ENCODE results near the gene SORCS3. TPM values are rescaled to one million over a fixed set of nuclear protein-coding genes. Genes with fewer than 3 reads are reported as not detected.

SORCS3 gene
- total and polyA plus RNA-seq, 2 of the 13 experiments (the other 11 are each of a cell fraction or from before 2014, with no cell fraction given) = 0.07 TPM; not detected in 1

DNA sequence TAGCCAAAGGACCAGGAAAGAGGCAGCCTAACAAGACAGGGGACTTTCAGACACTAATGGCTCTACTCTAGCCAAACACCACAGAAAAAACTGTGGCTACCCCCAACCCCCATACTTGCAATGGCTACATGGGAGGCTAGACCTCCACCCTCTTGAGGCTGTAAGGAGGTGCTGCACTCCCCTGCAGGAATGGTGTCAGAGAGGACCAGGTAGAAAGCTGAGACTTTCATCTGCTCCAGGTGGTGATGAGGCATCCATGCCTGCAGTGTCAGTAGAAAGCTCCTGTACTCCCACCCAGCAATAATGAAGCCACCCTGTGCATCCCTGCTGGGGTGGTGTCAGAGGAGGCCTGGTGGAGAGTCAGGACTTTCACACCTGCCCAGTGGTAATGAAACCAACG is 18.9 kb upstream of the SORCS3 start:
- no peak for ATAC-seq
- no TSS peak for BruUV-seq (replicated peaks)
- CTCF ChIA-PET (ENCODE audit: low intra/inter-chr PET ratio, low total read pairs) = interaction anchor here (1.2 to 2.0 kb wide), 2 partner anchors 41 to 577 kb away, joined by 3 to 6 read pairs; no protein-coding TSS in a partner anchor

More for the DNA sequence above, 18.9 kb upstream of the SORCS3 start:
- FAIRE-seq (no peak), DNase-seq (ENCODE audit: low spot score) (no peak)
- H3K27ac ChIP-seq (ENCODE audit: extremely low read length, insufficient read depth, low read length) = no peak overlapping the region
- TF ChIP-seq ZBTB20 (CRISPR knock-in tag; IDR thresholded peaks at IDR 0.05; ENCODE audit: borderline replicate concordance, low read depth) (no peak), NONO (IDR thresholded peaks at IDR 0.05) (no peak), NONO (CRISPR knock-in tag; conservative IDR thresholded peaks at IDR 0.05) (no peak), GLI4 (CRISPR knock-in tag; IDR thresholded peaks at IDR 0.05; ENCODE audit: borderline replicate concordance) (no peak), ZNF839 (CRISPR knock-in tag; IDR thresholded peaks at IDR 0.05; ENCODE audit: borderline replicate concordance) (no peak), ZSCAN30 (CRISPR knock-in tag; IDR thresholded peaks at IDR 0.05) (no peak), ZKSCAN8 (CRISPR knock-in tag; IDR thresholded peaks at IDR 0.05; ENCODE audit: borderline replicate concordance) (no peak), SATB2 (CRISPR knock-in tag; IDR thresholded peaks at IDR 0.05) (no peak), ZNF121 (CRISPR knock-in tag; IDR thresholded peaks at IDR 0.05) (no peak), GPN1 (CRISPR knock-in tag; IDR thresholded peaks at IDR 0.05; ENCODE audit: borderline replicate concordance) (no peak), NFKB2 (CRISPR knock-in tag; IDR thresholded peaks at IDR 0.05; ENCODE audit: borderline replicate concordance) (no peak), ZNF441 (CRISPR knock-in tag; IDR thresholded peaks at IDR 0.05; ENCODE audit: borderline replicate concordance) (no peak), MTA1 (CRISPR knock-in tag; IDR thresholded peaks at IDR 0.05; ENCODE audit: borderline replicate concordance) (no peak)
- TF ChIP-seq, protein P1, sequence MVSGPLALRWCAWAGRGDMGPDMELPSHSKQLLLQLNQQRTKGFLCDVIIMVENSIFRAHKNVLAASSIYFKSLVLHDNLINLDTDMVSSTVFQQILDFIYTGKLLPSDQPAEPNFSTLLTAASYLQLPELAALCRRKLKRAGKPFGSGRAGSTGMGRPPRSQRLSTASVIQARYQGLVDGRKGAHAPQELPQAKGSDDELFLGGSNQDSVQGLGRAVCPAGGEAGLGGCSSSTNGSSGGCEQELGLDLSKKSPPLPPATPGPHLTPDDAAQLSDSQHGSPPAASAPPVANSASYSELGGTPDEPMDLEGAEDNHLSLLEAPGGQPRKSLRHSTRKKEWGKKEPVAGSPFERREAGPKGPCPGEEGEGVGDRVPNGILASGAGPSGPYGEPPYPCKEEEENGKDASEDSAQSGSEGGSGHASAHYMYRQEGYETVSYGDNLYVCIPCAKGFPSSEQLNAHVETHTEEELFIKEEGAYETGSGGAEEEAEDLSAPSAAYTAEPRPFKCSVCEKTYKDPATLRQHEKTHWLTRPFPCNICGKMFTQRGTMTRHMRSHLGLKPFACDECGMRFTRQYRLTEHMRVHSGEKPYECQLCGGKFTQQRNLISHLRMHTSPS (CRISPR knock-in tag; IDR thresholded peaks at IDR 0.05; ENCODE audit: low read depth) = no peak
- TF ChIP-seq, protein P2, sequence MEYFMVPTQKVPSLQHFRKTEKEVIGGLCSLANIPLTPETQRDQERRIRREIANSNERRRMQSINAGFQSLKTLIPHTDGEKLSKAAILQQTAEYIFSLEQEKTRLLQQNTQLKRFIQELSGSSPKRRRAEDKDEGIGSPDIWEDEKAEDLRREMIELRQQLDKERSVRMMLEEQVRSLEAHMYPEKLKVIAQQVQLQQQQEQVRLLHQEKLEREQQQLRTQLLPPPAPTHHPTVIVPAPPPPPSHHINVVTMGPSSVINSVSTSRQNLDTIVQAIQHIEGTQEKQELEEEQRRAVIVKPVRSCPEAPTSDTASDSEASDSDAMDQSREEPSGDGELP (IDR thresholded peaks at IDR 0.05; ENCODE audit: borderline replicate concordance, low read depth) = no peak
- TF ChIP-seq, protein P3, sequence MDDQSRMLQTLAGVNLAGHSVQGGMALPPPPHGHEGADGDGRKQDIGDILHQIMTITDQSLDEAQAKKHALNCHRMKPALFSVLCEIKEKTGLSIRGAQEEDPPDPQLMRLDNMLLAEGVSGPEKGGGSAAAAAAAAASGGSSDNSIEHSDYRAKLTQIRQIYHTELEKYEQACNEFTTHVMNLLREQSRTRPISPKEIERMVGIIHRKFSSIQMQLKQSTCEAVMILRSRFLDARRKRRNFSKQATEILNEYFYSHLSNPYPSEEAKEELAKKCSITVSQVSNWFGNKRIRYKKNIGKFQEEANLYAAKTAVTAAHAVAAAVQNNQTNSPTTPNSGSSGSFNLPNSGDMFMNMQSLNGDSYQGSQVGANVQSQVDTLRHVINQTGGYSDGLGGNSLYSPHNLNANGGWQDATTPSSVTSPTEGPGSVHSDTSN (CRISPR knock-in tag; IDR thresholded peaks at IDR 0.05; ENCODE audit: borderline replicate concordance) = no peak
- TF ChIP-seq, protein P4, sequence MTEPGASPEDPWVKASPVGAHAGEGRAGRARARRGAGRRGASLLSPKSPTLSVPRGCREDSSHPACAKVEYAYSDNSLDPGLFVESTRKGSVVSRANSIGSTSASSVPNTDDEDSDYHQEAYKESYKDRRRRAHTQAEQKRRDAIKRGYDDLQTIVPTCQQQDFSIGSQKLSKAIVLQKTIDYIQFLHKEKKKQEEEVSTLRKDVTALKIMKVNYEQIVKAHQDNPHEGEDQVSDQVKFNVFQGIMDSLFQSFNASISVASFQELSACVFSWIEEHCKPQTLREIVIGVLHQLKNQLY (CRISPR knock-in tag; IDR thresholded peaks at IDR 0.05) = no peak
- TF ChIP-seq, protein P5, sequence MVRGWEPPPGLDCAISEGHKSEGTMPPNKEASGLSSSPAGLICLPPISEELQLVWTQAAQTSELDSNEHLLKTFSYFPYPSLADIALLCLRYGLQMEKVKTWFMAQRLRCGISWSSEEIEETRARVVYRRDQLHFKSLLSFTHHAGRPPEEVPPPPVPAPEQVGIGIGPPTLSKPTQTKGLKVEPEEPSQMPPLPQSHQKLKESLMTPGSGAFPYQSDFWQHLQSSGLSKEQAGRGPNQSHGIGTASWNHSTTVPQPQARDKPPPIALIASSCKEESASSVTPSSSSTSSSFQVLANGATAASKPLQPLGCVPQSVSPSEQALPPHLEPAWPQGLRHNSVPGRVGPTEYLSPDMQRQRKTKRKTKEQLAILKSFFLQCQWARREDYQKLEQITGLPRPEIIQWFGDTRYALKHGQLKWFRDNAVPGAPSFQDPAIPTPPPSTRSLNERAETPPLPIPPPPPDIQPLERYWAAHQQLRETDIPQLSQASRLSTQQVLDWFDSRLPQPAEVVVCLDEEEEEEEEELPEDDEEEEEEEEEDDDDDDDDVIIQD (CRISPR knock-in tag; IDR thresholded peaks at IDR 0.05; ENCODE audit: low read depth) = no peak
- H3K9ac ChIP-seq (ENCODE audit: insufficient read depth, low read depth, low read length) = no peak overlapping the region
- H3K4me1 ChIP-seq (ENCODE audit: insufficient read depth, low read length) = no peaks in the 10 kb centered on the region
- WGBS (ENCODE audit: low lambda C conversion rate) = 14% methylated on average over 1 of the region's 1 CpG
- no peak overlapping the region for H3K4me2 ChIP-seq (ENCODE audit: low read depth, low read length)
- H3K79me2 ChIP-seq (ENCODE audit: insufficient read depth, low read length) = no peaks in the 10 kb centered on the region
- in situ Hi-C loops (cut with HindIII; ENCODE audit: extremely low pct_ligation_motif_present, low pct_unique_long_range_greater_than_20kb) = no loop called here
- H4K20me1 ChIP-seq (ENCODE audit: insufficient read depth, low read length) = no peaks in the 10 kb centered on the region
- no peak overlapping the region for H2AFZ ChIP-seq (ENCODE audit: low read length)
- H3K36me3 ChIP-seq (replicated peaks in 1 of 2; ENCODE audit: control insufficient read depth in 1 of 2, insufficient read depth in 2 of 2, low read length in 2 of 2) = no peaks in the 10 kb centered on the region
- no peak overlapping the region for H3K4me3 ChIP-seq (replicated peaks in 1 of 3; ENCODE audit: insufficient read depth in 1 of 3, low read depth in 2 of 3, low read length in 3 of 3)
- H3K9me3 ChIP-seq (ENCODE audit: low read length) = no peaks in the 10 kb centered on the region
- intact Hi-C loops (cut with micrococcal nuclease; ENCODE audit: unreplicated experiment) = loop anchor here (2.0 kb wide), 1 partner anchor 41 kb away; no protein-coding TSS in a partner anchor
- H3K27me3 ChIP-seq (ENCODE audit: control insufficient read depth in 1 of 2, insufficient read depth in 2 of 2, low read length in 2 of 2) = no peaks in the 10 kb centered on the region
- POLR2A ChIA-PET = no interaction called here

Measured in HepG2 (cell line).